Measurements from ENCODE around the gene RUNX2.
A peak's percentile ranks its signal among the peaks of the same experiment; 100 is the strongest.

The RUNX2 gene

DNA sequence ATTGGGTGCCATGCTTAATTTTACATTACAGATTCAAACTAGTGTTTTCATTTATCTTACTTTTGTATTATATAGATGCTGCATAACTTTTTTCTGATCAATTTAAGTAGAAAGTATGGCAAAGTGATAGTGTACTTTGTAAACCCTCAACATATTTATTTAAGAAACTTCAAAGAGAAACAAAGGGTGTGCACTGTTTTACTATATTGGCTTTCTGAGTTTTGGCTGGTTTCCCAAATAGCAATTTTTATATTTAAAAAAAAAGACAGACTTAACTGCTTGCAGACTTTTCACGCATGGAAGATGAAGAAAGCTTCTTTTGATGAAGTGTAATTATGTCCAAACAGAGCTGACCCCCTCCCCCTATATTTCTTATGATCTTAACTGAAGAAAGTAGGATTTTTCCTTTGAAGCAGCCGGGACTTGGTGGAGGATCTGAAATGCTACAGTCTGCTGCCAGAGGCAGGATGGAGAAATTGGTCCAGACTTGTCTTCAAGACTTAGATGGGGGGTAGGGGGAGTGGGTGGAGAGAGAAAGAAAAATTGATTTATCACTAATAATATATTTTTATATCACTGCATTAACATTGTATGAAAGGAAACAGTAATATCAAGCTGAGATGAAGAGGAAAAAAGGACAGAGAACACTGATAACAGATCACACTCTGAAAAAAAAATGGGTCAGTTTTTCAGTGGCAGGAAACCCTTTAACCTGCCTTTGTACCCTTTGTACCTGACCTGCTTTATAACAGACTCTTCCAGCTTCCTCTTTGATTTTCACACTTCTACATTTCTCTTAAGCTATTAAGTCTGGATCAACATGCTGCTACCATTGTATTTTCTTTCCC lies 105.6 kb downstream of the RUNX2 start:
- no peak for DNase-seq (ENCODE audit: low read depth, low spot score)

GRCh38 chr6:45434381-45434700 lies 106.2 kb downstream of the RUNX2 start:
- no peak for DNase-seq (ENCODE audit: low read depth, low spot score)

- DNase-seq (ENCODE audit: low read depth, low spot score): no peak
These were observed 108.7 kb downstream of the RUNX2 start for GRCh38 chr6:45436544-45437438.

DNA sequence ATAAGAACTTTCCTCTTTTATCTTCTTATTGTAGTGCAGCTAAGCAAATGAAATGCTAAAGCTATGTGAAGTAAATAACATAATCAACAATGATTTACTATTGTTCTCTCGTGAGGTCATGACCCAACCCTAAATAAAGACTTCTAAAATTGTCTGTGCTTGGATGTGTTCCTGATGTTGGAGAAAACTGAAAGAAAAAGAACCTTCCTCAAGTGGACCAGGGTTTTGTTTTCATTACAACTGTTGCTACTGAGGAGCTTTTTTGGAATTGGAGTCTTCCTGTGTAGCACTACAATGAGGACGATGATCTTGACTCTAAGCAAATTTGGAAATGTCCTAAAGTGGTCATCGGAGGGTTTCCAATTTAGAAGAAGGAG lies 109.3 kb downstream of the RUNX2 start:
- DNase-seq (ENCODE audit: low read depth, low spot score): no peak

DNA sequence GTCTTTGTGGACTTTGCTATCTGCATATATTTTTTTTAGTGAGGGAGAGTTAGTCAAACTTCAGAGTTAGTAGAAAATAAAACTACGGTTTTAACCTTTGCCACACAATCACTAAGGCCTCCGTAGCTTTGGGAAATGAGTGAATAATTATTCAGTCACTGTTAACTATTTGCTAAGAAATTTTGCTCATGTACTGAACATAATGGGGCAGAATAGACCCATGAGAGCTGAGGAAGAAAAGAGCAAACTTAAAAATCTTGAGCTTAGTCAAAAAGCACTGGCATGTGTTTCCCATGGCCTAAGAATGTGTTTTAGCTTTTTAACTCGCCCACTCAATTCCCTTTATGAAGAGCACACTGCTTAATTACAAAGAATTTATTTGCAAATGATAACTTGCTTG lies 110.0 kb downstream of the RUNX2 start:
- DNase-seq (ENCODE audit: low read depth, low spot score): no peak

DNA sequence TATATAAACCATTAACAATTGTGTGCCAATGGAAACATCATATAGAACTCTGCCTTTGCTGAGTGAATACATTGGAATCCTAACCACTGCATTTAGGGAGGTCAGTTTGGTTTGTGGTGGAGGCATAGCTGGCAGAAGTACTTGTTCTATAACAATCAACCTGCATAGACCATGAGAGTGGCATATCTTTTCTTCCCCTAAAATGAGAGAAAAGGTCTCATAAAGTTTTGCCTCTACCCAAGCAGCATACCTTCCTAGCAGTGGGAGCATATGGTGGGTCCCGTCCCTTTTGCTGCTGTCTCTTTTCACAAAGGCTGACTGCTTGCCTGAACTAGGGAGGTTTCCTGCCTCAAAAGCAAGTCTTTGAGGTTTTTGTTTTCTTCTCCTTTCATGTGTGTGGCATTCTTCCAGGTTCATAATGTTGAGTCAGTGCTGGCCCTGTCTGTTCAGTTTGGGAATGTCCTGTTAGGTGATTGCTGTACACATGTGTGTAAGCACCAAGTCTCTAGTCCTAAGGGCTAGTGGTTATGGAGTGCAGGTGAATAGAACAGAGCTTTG lies 110.8 kb downstream of the RUNX2 start:
- no peak for DNase-seq (ENCODE audit: low read depth, low spot score)

- DNase-seq (ENCODE audit: low read depth, low spot score): no peak
These were observed 111.3 kb downstream of the RUNX2 start for GRCh38 chr6:45439459-45439858.

DNA sequence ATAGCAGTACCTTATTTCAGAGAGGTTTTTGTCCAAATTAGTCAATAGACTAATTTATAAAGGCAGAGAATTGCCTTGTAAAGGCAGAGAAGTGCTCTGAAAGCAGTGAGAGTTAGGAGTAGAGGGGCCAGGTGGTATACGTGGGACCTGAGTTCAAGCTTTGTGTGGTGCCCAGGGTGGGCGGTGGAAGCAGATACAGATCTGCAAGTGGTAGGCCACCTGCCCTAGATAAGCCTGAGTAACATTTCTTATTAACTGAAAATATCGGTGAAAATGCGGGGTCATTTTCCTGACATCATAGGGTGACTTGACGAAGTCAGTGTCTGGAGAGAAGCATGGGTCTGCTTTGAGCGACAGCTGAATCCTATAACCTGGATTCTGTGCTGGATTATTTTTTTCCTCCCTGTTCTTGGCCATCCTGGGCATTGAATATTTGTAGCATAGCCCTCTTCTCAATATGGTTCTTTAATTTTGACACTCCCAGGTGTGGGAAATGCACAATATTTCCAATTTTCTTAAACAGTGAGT lies 111.8 kb downstream of the RUNX2 start:
- no peak for DNase-seq (ENCODE audit: low read depth, low spot score)

DNA sequence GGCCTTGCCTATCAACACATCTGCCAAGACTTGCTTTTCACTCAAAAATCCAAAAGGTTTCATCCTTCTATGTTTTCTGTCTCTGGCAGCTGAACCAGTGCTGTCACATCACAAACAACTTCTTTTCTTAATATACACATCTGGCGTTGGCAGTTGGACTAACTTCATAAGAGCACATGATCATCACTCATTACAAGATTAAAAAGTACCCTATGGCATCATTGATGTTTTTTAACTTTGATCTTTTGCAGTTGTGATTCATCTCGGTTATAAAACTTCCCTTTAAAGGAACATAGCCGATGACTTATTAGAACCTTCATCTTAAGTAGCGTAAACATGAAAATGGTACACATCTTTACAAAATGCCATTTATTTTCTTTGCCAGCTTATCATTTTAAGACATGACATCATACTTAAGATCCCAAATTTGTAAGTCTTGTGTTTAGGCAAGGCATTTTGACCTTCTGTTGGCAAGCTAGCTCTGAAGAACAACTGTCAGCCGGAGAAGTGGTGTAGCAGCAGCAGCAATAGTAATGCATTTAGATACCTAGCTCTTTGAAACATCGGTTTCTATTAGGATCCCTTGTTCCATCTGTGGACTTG lies 113.8 kb downstream of the RUNX2 start:
- no peak for DNase-seq (ENCODE audit: low read depth, low spot score)

DNA sequence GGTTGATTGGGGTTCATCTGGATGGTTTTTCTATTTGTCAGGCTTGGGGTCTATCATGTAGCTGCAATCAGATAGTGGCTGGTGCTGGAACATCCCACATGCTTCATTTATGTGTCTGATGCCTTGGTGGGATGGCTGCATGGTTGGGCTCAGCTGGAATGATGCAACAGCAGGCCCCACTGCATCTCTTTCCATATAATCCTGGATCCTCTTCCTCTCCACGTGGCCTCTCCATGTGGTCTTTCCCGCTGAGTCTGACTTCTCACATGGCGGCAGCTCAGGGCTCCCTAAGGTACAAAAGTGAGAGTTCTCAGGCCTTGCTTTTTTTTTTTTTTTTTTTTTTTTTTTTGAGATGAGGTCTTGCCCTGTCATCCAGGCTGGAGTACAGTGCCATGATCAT lies 114.6 kb downstream of the RUNX2 start:
- DNase-seq (ENCODE audit: low read depth, low spot score): no peak

- no peak for DNase-seq (ENCODE audit: low read depth, low spot score)
These were observed 117.2 kb downstream of the RUNX2 start for GRCh38 chr6:45445364-45445748.

- peak; percentile 97 for DNase-seq (ENCODE audit: low read depth, low spot score)
These were observed 117.8 kb downstream of the RUNX2 start for GRCh38 chr6:45445749-45446549.

- DNase-seq (ENCODE audit: low read depth, low spot score): no peak
These were observed 118.9 kb downstream of the RUNX2 start for GRCh38 chr6:45447005-45447404.

DNA sequence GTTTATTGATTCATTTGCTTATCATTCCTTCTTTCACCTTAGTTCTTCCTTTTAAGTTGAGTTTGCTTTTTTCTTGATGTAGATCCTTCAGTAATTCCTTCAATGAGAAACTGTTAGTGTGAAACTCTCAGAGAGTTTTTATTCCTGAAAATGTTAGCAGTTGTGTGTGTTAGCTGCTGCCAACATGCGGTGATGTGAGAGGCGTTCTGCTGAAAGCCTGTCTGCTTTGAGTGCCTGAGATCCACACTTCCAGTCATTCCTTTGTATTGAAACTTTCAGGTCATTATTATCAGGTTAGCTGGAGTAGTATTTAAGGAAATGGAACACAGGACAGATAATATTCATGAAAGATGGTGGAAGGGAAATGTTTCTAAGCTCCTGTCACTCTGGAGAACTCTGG lies 119.6 kb downstream of the RUNX2 start:
- DNase-seq (ENCODE audit: low read depth, low spot score): no peak

DNA sequence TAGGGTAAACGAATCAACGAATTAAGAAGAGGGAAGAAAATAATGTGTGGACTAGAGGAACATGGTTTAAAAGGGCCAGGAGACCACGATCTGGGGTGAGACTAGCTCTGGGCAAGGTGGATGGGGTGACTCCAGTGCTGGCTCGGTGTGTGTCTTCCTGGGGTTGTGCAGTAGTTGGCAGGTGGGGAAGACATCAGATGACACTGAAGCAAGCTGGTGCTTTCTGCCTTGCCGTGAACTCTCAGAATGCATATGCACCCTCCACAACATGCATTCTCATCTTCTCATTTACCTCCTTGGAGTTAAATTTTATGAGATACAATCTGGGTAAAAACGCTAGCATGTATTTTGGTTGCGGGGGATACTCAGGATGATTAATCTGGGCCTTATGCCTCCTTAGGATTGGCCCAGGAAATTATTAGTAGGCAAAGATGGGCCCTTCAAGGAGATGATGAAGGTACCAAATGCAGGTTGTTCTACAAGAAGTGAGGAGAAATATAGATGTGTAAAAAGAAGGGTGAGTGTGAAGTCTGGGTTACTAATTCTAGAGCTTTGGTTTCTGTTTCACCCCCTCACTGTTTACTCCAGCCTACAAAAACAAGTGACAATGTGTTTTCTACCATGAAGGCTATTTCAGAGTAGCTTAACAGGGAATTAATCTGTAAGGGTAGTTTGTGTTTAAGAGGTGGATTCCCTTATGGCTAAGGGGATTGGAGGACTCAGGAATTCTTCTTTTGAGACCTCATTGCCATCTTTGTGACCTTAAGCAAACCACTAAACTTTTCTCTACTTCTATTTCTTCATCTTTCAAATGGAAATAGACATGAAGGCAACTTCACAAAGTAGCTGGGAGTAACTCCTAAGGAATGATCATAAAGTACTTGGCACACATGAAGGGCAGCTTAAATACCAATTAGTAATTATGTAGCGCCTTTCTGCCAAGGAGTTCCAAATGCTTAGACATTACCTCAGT lies 120.6 kb downstream of the RUNX2 start:
- no peak for DNase-seq (ENCODE audit: low read depth, low spot score)

DNA sequence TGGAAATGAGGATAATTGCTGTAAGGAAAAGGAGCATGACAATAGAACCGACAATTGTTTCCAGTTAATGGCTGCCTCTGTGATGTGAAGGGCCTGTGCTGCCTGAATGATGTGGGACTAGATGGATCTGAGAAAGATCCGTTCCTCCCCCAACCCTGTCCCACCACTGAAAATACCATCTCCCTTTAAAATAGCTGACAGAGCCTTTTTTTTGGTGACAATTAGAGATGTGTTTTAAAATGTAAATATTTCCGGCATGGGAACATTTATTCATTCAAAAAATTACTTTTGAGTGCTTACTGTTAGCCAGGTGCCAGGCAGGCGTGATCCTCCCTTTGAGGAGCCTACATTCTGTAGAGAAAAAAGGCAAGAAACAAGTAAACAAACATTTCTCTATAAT lies 122.0 kb downstream of the RUNX2 start:
- DNase-seq (ENCODE audit: low read depth, low spot score): no peak

DNA sequence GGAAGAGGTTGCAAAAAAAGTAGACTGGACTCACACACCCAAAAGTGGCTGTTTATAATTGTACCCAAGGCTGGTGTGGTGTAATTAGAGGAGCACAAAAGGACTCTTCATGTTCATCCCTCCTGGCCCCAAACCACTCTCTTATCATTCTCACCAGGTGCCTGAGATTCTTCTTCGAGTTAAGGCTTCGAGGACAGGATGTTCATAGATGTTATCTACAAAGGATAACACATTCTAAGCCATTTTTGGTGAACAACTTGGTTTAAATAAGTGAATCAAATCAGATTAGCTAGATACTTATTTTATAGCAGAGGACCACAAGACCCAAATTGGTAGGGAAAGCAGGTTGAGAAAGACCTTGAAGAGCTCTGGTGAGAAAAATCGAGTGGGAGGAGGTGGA lies 122.7 kb downstream of the RUNX2 start:
- DNase-seq (ENCODE audit: low read depth, low spot score): no peak

- no peak for DNase-seq (ENCODE audit: low read depth, low spot score)
These were observed 126.1 kb downstream of the RUNX2 start for GRCh38 chr6:45454008-45454911.

DNA sequence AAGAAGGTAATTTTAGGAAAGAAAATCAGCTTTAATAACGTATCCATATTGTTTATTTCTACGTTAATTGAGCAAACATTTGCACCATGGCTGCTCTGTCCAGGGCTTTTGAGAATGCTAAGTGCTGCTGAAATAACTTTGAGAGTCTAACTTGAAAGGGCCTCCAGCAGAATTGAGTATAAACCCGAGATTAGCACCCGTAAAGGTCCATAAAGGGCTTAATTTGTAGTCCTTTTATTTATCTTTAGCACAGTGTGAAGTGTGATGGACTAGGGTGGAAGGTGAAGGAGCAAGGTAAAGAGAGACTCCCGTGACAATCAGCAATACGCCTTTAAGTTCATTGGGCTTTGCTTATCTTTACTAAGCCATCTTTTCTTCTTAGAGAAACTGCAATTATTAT lies 127.3 kb downstream of the RUNX2 start:
- DNase-seq (ENCODE audit: low read depth, low spot score): no peak
